Stomach (tissue), 9 donors: ENCODE measurements around the gene TPD52L1. TPM values are rescaled to one million over a fixed set of nuclear protein-coding genes. Genes with fewer than 3 reads are reported as not detected.

Experiments
- DNase-seq, 2 donors: peaks; one replicate each; pipeline versions ENCODE4 v3.0.0 to v3.0.0-alpha.2; 2013 to 2019
- H3K27ac ChIP-seq, 5 donors: fragments of 200-600 bp in 4 of 5; sonication (generic) in 4 of 5; one replicate each; pipeline ENCODE4 v1.5.1; 2013 to 2019; ENCODE audit warnings: mild to moderate bottlenecking in 1 of 5, moderate library complexity in 1 of 5
- H3K27me3 ChIP-seq, 3 donors: fragments of 200-600 bp; sonication (generic); one replicate each; pipeline ENCODE4 v1.5.1; 2017 to 2019; ENCODE audit warnings: mixed run types in 1 of 3
- H3K36me3 ChIP-seq, 4 donors: fragments of 200-600 bp; sonication (generic); 1 replicate in 3 of 4; 2 replicates in 1 of 4; pipeline ENCODE4 v1.5.1; 2016 to 2019
- H3K4me1 ChIP-seq, 4 donors: fragments of 200-600 bp; sonication (generic); one replicate each; pipeline ENCODE4 v1.5.1; 2016 to 2019
- H3K4me3 ChIP-seq, 4 donors: fragments of 200-600 bp; sonication (generic) in 3 of 4; one replicate each; pipeline ENCODE4 v1.5.1; 2016 to 2019; ENCODE audit warnings: mild to moderate bottlenecking in 1 of 4
- H3K9me3 ChIP-seq, 4 donors: fragments of 200-600 bp; sonication (generic); one replicate each; pipeline ENCODE4 v1.5.1; 2016 to 2019
- CTCF ChIP-seq, 7 experiments: fragments of 450-650 bp in 4 of 7; fragments of 200-600 bp in 3 of 7; sonication (generic) in 3 of 7; IDR thresholded peaks; one replicate each; pipeline ENCODE4 v1.5.1; 2016 to 2019; ENCODE audit warnings: antibody characterized with exemption in 7 of 7, control low read depth in 2 of 7, mild to moderate bottlenecking in 1 of 7
- EP300 ChIP-seq: sonication (generic); formaldehyde crosslinking; IDR thresholded peaks from one replicate; pipeline ENCODE4 v1.6.1; 2017; ENCODE audit warnings: antibody characterized with exemption
- POLR2A ChIP-seq, 4 donors: fragments of 450-650 bp; IDR thresholded peaks; one replicate each; pipeline ENCODE4 v1.6.1; 2016; ENCODE audit warnings: antibody characterized with exemption in 4 of 4, control low read depth in 2 of 4, mild to moderate bottlenecking in 1 of 4, moderate library complexity in 1 of 4
- POLR2AphosphoS5 ChIP-seq, 3 donors: sonication (generic); formaldehyde crosslinking; IDR thresholded peaks; one replicate each; pipeline ENCODE4 v1.6.1; 2016; ENCODE audit warnings: antibody characterized with exemption in 3 of 3
- WGBS, 5 donors: extraction: QIAGEN DNeasy Blood & Tissue Kit in 3 of 5; methylation state at CpG; one replicate each; pipeline versions ENCODE4 v1.1.5 to v1.1.7; 2013 to 2018; 5-methylcytosine and 5-hydroxymethylcytosine counted together
- intact Hi-C: fragments of 100-400 bp; cut with DNase I; formaldehyde crosslinking; loops from one replicate; pipeline ENCODE4 v1.15.1; 2023; ENCODE audit warnings: low total_unique reads
- polyA plus RNA-seq, 3 donors: library from polyadenylated mRNA; stranded (reverse); fragments of 200-250 nt; gene quantifications; one replicate each; pipeline ENCODE4 v1.2.3, GENCODE V29; 2013
- total RNA-seq, 5 donors: library from RNA; depleted of rRNA; stranded (reverse); fragments of >200 nt; gene quantifications; one replicate each; pipeline versions ENCODE4 v1.1.0 to v1.2.3, GENCODE V29; 2014 to 2016
- donor health status: healthy with polysubstance abuse.
- donor health status: Bipolar disorder and iron deficiency.
- donor health status: healthy.

TPD52L1 gene
- total and polyA plus RNA-seq, 8 donors = 14.8 to 102 (median 78.9) TPM

DNA sequence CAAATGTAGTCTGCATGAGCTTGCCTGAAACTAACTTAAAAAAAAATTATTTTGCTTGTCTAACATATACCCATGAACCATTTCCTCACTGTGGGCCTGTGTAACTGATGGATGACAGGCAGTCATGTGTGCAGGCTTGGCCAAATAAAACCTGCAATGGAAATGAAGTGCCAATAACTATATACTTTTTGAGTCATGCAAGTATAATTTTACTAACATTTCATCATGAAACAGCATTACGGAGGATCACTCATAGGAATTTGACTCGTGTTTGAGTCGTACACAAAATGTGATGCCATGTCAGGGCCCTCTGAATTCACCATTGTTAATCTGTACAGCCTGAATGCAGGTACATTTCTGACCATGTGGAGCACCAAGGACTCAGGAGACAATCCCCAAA lies 101.6 kb downstream of the TPD52L1 start:
- Histone ChIP-seq H3K36me3 (no peaks in the 10 kb centered on the region), H3K27me3 (no peaks in the 10 kb centered on the region), H3K4me1 (no peaks in the 10 kb centered on the region), H3K4me3 (no peak overlapping the region), H3K9me3 (no peaks in the 10 kb centered on the region), H3K27ac (no peak overlapping the region)
- TF ChIP-seq POLR2A (IDR thresholded peaks at IDR 0.05) (no peak), POLR2AphosphoS5 (IDR thresholded peaks at IDR 0.05) (no peak), EP300 (no peak), CTCF (IDR thresholded peaks at IDR 0.05) (no peak)
- 69 to 81% (median 77%) methylated on average over 3 of the region's 3 CpGs for WGBS, 5 donors
- intact Hi-C loops = no loop called here
- no peak for DNase-seq

DNA sequence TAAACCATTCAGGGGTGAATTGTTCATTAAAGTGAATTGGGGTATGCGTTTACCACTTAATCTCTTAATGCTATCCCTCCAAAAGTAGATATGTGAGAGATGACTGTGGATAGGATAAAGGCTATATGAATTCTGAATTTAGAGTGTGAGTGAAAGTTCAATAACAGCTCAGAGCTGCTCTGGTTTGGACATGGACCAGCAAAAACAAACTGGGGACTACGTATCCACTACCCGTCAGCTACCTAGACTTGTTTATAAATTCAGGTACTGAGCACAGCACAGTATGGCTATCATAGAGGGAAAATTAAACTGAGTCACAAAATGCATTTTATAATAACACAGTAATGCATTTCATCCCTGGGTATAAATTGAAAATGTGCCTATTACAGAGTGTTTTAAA lies 103.8 kb downstream of the TPD52L1 start:
- no peak overlapping the region for H3K27ac ChIP-seq
- TF ChIP-seq POLR2A (IDR thresholded peaks at IDR 0.05) = no peak
- no peak for TF ChIP-seq CTCF (IDR thresholded peaks at IDR 0.05)
- no peak for TF ChIP-seq POLR2AphosphoS5 (IDR thresholded peaks at IDR 0.05)
- TF ChIP-seq EP300 = no peak
- DNase-seq = no peak
- intact Hi-C loops = no loop called here
- H3K4me1 ChIP-seq = no peaks in the 10 kb centered on the region
- no peaks in the 10 kb centered on the region for H3K27me3 ChIP-seq
- no peaks in the 10 kb centered on the region for H3K9me3 ChIP-seq
- H3K36me3 ChIP-seq = no peaks in the 10 kb centered on the region
- no peak overlapping the region for H3K4me3 ChIP-seq
- WGBS, 5 donors = 91 to 100% (median 94%) methylated on average over 3 of the region's 3 CpGs

DNA sequence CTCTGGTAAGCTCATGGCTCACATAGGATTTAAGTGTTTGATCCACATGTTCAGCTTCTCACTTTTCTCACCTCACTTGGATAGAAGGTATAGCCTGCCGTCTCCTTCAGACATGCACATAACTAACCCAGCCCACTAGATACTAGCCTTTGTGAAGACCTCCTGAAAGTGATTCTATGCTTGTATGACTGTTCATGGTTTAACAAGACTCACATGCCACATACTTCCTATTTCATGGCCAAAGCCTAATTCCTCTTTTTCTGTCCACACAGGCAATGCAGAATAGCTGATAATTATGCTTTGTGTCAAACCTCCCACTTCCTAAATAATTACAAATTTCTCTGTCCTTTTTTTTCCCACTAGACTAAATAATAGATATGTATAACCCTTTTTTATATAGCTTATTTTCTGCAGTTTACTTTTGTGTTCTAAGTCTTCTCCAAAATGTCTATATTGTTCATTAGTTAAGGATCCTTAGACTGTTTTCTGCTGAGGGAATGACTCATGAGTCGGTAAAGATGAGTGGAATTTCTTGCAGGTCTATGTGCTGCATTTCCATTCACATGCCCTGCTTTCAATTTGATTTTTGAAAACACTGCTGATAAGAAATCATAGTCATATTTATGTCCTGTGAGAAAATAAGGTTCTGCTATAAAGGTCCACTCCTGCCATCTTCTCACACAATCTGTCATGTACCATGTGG lies 105.2 kb downstream of the TPD52L1 start:
- TF ChIP-seq POLR2A (IDR thresholded peaks at IDR 0.05) (no peak), POLR2AphosphoS5 (IDR thresholded peaks at IDR 0.05) (no peak), EP300 (no peak), CTCF (IDR thresholded peaks at IDR 0.05) (no peak)
- intact Hi-C loops = no loop called here
- no peaks in the 10 kb centered on the region for H3K4me1 ChIP-seq
- 86 to 98% (median 91%) methylated on average over 2 of the region's 2 CpGs for WGBS, 5 donors
- H3K27me3 ChIP-seq = no peaks in the 10 kb centered on the region
- no peak overlapping the region for H3K4me3 ChIP-seq
- DNase-seq = no peak
- H3K27ac ChIP-seq = no peak overlapping the region
- H3K36me3 ChIP-seq = no peaks in the 10 kb centered on the region
- no peaks in the 10 kb centered on the region for H3K9me3 ChIP-seq

DNA sequence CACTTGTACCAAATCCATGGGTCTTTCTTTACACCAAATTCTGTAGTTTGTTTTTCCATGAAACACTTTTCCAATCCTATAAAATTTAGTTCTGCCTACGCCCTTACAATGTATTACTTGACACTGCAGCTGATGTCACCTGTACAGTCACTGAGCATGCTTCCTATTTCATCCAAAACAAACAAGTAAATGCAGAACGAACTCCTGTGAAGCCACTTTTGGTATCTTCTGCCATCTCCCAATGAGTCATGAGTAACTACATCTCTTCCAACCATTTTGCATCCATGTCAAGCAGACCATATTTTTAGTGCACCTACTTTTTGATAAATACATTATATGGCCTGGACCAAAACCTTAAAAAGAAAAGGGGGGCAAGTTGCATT lies 105.8 kb downstream of the TPD52L1 start:
- Histone ChIP-seq H3K27me3 (no peaks in the 10 kb centered on the region), H3K36me3 (no peaks in the 10 kb centered on the region), H3K9me3 (no peaks in the 10 kb centered on the region), H3K4me1 (no peaks in the 10 kb centered on the region), H3K4me3 (no peak overlapping the region), H3K27ac (no peak overlapping the region)
- DNase-seq = no peak
- 73 to 95% (median 82%) methylated on average over 2 of the region's 2 CpGs for WGBS, 5 donors
- no peak for TF ChIP-seq POLR2AphosphoS5 (IDR thresholded peaks at IDR 0.05)
- no peak for TF ChIP-seq POLR2A (IDR thresholded peaks at IDR 0.05)
- intact Hi-C loops = no loop called here
